Spleen (tissue), 11 donors: ENCODE data around the gene SPACA7. TPM values are rescaled to one million over a fixed set of nuclear protein-coding genes. Genes with fewer than 3 reads are reported as not detected.

Experiments used
- DNase-seq: peaks from one replicate; pipeline ENCODE4 v3.0.0-alpha.2; 2020
- H3K27ac ChIP-seq, 8 donors: fragments of 200-600 bp; sonication (generic) in 7 of 8; 1 replicate in 4 of 8; 2 replicates in 4 of 8; pipeline versions ENCODE4 v1.5.0 to v1.8.0; 2016 to 2021; ENCODE audit warnings: inconsistent platforms in 4 of 8, mild to moderate bottlenecking in 4 of 8, moderate library complexity in 1 of 8
- H3K27me3 ChIP-seq, 7 donors: fragments of 200-600 bp; sonication (generic) in 6 of 7; replicated peaks in 1 of 7; 1 replicate in 4 of 7; 2 replicates in 3 of 7; pipeline versions ENCODE4 v1.5.0 to v1.8.0; 2016 to 2021; ENCODE audit warnings: inconsistent platforms in 3 of 7, mild to moderate bottlenecking in 1 of 7
- H3K36me3 ChIP-seq, 6 donors: fragments of 200-600 bp; sonication (generic) in 5 of 6; 1 replicate in 4 of 6; 2 replicates in 2 of 6; pipeline versions ENCODE4 v1.5.0 to v1.8.0; 2016 to 2021; ENCODE audit warnings: inconsistent platforms in 2 of 6
- H3K4me1 ChIP-seq, 6 donors: fragments of 200-600 bp; sonication (generic) in 5 of 6; 1 replicate in 3 of 6; 2 replicates in 3 of 6; pipeline versions ENCODE4 v1.5.0 to v1.8.0; 2016 to 2021; ENCODE audit warnings: inconsistent platforms in 3 of 6
- H3K4me3 ChIP-seq, 8 donors: fragments of 200-600 bp; sonication (generic) in 7 of 8; 1 replicate in 4 of 8; 2 replicates in 4 of 8; pipeline versions ENCODE4 v1.5.0 to v1.8.0; 2016 to 2021; ENCODE audit warnings: inconsistent platforms in 4 of 8, mild to moderate bottlenecking in 4 of 8, moderate library complexity in 2 of 8
- H3K9me3 ChIP-seq, 8 donors: fragments of 200-600 bp; sonication (generic) in 7 of 8; 1 replicate in 4 of 8; 2 replicates in 4 of 8; pipeline versions ENCODE4 v1.5.0 to v1.8.0; 2016 to 2021; ENCODE audit warnings: inconsistent platforms in 4 of 8
- CTCF ChIP-seq, 11 experiments: fragments of 200-600 bp in 7 of 11; fragments of 450-650 bp in 4 of 11; sonication (generic) in 4 of 11; IDR thresholded peaks in 8 of 11; conservative IDR thresholded peaks in 3 of 11; 1 replicate in 7 of 11; 2 replicates in 4 of 11; pipeline versions ENCODE4 v1.4.0 to v1.8.0; 2016 to 2021; ENCODE audit warnings: antibody characterized with exemption in 11 of 11, inconsistent platforms in 4 of 11, mild to moderate bottlenecking in 1 of 11
- POLR2A ChIP-seq, 3 donors: fragments of 450-650 bp; IDR thresholded peaks; one replicate each; pipeline ENCODE4 v1.5.1; 2017; ENCODE audit warnings: antibody characterized with exemption in 3 of 3, mild to moderate bottlenecking in 1 of 3
- POLR2AphosphoS5 ChIP-seq, 3 donors: sonication (generic); formaldehyde crosslinking; IDR thresholded peaks; one replicate each; pipeline ENCODE4 v1.5.1; 2017; ENCODE audit warnings: antibody characterized with exemption in 3 of 3
- WGBS, 5 donors: extraction: QIAGEN DNeasy Blood & Tissue Kit in 3 of 5; methylation state at CpG; one replicate each; pipeline versions ENCODE4 v1.1.5 to v1.1.7; 2013 to 2018; 5-methylcytosine and 5-hydroxymethylcytosine counted together
- intact Hi-C: fragments of 100-400 bp; cut with DNase I; formaldehyde crosslinking; loops from one replicate; pipeline ENCODE4 v1.15.0; 2023; ENCODE audit warnings: low total_unique reads
- polyA plus RNA-seq, 3 donors: library from polyadenylated mRNA; stranded (reverse); fragments of 200-250 nt; gene quantifications; one replicate each; pipeline ENCODE4 v1.2.1, GENCODE V29; 2013
- total RNA-seq, 7 donors: library from RNA; depleted of rRNA in 3 of 7; stranded (reverse); fragments of >200 nt in 3 of 7; fragmentation: NEBNext Ultra II Directional in 4 of 7; extraction: Animal tissue kit (Norgen Biotek cat#: 25700) in 4 of 7; gene quantifications; one replicate each; pipeline versions ENCODE4 v1.1.0 to v1.2.1, GENCODE V29; 2016 to 2021
- donor health status: healthy with polysubstance abuse.
- donor health status: DM: no; HTN: no; CAD: no; lungs with moderate emphysema.
- donor health status: DM: no; HTN: no; CAD: no.
- donor health status: Bipolar disorder and iron deficiency.
- donor health status: healthy.
- donor health status: DM: no; HTN: no; CAD: no.
- donor health status: DM: yes; HTN: yes; CAD: no.

SPACA7 gene
- total and polyA plus RNA-seq, 10 donors, result not detected

- H3K4me3 ChIP-seq, result no peak overlapping the region
- DNase-seq, result peak; percentile 54
- intact Hi-C loops, result no loop called here
- no peak for TF ChIP-seq POLR2AphosphoS5 (IDR thresholded peaks at IDR 0.05)
- TF ChIP-seq CTCF (IDR thresholded peaks at IDR 0.05 in 8 of 11, conservative IDR thresholded peaks at IDR 0.05 in 3 of 11), result no peak
- no peak for TF ChIP-seq POLR2A (IDR thresholded peaks at IDR 0.05)
- H3K4me1 ChIP-seq, result no peaks in the 10 kb centered on the region
- H3K27ac ChIP-seq, result no peak overlapping the region
- peaks cover 0 to 14% (median 2%) of the 10 kb centered on the region in 8 donors for H3K9me3 ChIP-seq
- 74 to 84% (median 82%) methylated on average over 10 to 14 of the region's 14 CpGs for WGBS, 5 donors
- no peaks in the 10 kb centered on the region for H3K36me3 ChIP-seq
- no peaks in the 10 kb centered on the region for H3K27me3 ChIP-seq
Measured at GRCh38 chr13:112469071-112469745, 93.1 kb downstream of the SPACA7 start.

- no peak for TF ChIP-seq CTCF (IDR thresholded peaks at IDR 0.05 in 8 of 11, conservative IDR thresholded peaks at IDR 0.05 in 3 of 11)
- no peak for TF ChIP-seq POLR2A (IDR thresholded peaks at IDR 0.05)
- H3K27me3 ChIP-seq, result no peaks in the 10 kb centered on the region
- 95 to 97% (median 96%) methylated on average over 5 of the region's 5 CpGs for WGBS, 5 donors
- H3K36me3 ChIP-seq, result no peaks in the 10 kb centered on the region
- intact Hi-C loops, result no loop called here
- H3K4me3 ChIP-seq, result no peak overlapping the region
- peaks cover 0 to 14% (median 2%) of the 10 kb centered on the region in 8 donors for H3K9me3 ChIP-seq
- H3K4me1 ChIP-seq, result no peaks in the 10 kb centered on the region
- no peak overlapping the region for H3K27ac ChIP-seq
- no peak for DNase-seq
Measured at GRCh38 chr13:112473818-112474217, 97.7 kb downstream of the SPACA7 start.

GRCh38 chr13:112474869-112475268 is 98.7 kb downstream of the SPACA7 start:
- Histone ChIP-seq H3K27ac (no peak overlapping the region), H3K36me3 (no peaks in the 10 kb centered on the region), H3K4me1 (no peaks in the 10 kb centered on the region), H3K9me3 (peaks cover 0 to 16% (median 2%) of the 10 kb centered on the region in 8 donors), H3K4me3 (no peak overlapping the region), H3K27me3 (no peaks in the 10 kb centered on the region)
- intact Hi-C loops, result no loop called here
- DNase-seq, result no peak
- TF ChIP-seq CTCF (IDR thresholded peaks at IDR 0.05 in 8 of 11, conservative IDR thresholded peaks at IDR 0.05 in 3 of 11) (no peak), POLR2AphosphoS5 (IDR thresholded peaks at IDR 0.05) (no peak), POLR2A (IDR thresholded peaks at IDR 0.05) (no peak)
- 88 to 95% (median 90%) methylated on average over 8 of the region's 8 CpGs for WGBS, 5 donors

- no peak overlapping the region for H3K27ac ChIP-seq
- H3K27me3 ChIP-seq, result no peaks in the 10 kb centered on the region
- no peak for DNase-seq
- intact Hi-C loops, result no loop called here
- H3K9me3 ChIP-seq, result peaks cover 0 to 24% (median 12%) of the 10 kb centered on the region in 8 donors
- H3K4me3 ChIP-seq, result no peak overlapping the region
- TF ChIP-seq POLR2AphosphoS5 (IDR thresholded peaks at IDR 0.05) (no peak), CTCF (IDR thresholded peaks at IDR 0.05 in 8 of 11, conservative IDR thresholded peaks at IDR 0.05 in 3 of 11) (no peak), POLR2A (IDR thresholded peaks at IDR 0.05) (no peak)
- H3K4me1 ChIP-seq, result no peaks in the 10 kb centered on the region
- H3K36me3 ChIP-seq, result no peaks in the 10 kb centered on the region
- 88 to 100% (median 93%) methylated on average over 1 of the region's 1 CpG for WGBS, 5 donors
Measured at GRCh38 chr13:112475889-112476288, 99.7 kb downstream of the SPACA7 start.
